Measurements from ENCODE around the gene EFNA5. TPM values are rescaled to one million over a fixed set of nuclear protein-coding genes. Genes with fewer than 3 reads are reported as not detected.

EFNA5 gene
- total and polyA plus RNA-seq, 10 of the 15 experiments (the other 5 are each of a cell fraction or from before 2014, with no cell fraction given), result 0.19 to 12.6 (median 3.9) TPM

DNA sequence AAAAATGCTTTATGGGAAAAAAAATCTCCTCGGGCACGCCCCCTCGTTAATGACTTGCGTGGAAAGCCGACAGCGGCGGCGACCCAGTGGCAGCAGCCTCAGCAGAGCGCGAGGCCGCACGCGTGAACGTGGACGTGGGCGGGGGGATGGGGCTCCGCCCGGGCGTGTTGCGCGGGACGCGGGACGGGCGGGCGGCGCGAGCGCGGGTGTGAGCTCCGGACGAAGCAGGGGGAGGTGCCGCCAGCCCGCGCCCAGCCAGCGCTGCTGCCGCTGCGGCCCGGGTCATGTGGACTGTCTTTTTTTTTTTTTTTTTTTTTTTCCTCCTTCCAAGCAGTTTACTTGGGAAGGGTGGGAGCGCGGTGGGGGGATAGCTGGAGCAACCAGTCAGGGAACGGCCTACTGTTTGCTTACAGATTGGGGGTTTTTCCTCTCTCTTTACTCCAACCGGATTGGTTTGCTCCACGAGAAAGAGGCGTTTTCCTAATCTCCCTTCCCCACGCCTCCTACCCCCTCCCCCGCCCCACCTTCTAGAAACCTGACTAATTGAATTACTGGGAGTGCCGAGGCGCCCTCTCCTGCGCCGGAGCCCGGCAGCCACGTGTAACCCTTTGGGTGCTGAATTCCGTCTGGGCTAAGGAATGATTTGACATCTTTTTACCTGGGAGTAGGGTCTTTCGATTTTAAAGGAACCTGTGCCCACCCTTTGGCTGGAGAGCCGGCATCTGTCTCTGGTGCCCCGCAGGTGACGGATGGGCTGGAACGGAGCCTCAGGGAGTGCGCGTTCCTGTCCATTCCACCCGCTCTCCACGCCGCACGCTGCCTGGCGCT lies 1.7 kb upstream of the EFNA5 start (continued):
- TF ChIP-seq, protein P1, sequence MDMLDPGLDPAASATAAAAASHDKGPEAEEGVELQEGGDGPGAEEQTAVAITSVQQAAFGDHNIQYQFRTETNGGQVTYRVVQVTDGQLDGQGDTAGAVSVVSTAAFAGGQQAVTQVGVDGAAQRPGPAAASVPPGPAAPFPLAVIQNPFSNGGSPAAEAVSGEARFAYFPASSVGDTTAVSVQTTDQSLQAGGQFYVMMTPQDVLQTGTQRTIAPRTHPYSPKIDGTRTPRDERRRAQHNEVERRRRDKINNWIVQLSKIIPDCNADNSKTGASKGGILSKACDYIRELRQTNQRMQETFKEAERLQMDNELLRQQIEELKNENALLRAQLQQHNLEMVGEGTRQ (IDR thresholded peaks at IDR 0.05; ENCODE audit: borderline replicate concordance, low read depth, low read length), result no peak
- TF ChIP-seq POU2F2 (IDR thresholded peaks at IDR 0.05; ENCODE audit: borderline replicate concordance, low read depth, low read length) (no peak), ZBTB40 (IDR thresholded peaks at IDR 0.05; ENCODE audit: borderline replicate concordance) (no peak), SREBF2 (IDR thresholded peaks at IDR 0.05; ENCODE audit: low read length) (no peak), ZBED1 (IDR thresholded peaks at IDR 0.05; ENCODE audit: borderline replicate concordance) (no peak), CTCF (IDR thresholded peaks at IDR 0.05 in 2 of 3, conservative IDR thresholded peaks at IDR 0.05 in 1 of 3; ENCODE audit: control insufficient read depth in 2 of 3, extremely low read depth in 1 of 3, insufficient read depth in 1 of 3, low read depth in 3 of 3, low read length in 3 of 3) (peak in 1 of 3 experiments; percentile 4; a peak in 1 of 6 replicates), SMC3 (IDR thresholded peaks at IDR 0.05; ENCODE audit: borderline replicate concordance, low read length) (no peak), ZNF217 (IDR thresholded peaks at IDR 0.05) (peak; percentile 63; the same call in 1 of the 2 replicates), ZBTB33 (IDR thresholded peaks at IDR 0.05) (no peak), RFX5 (IDR thresholded peaks at IDR 0.05; ENCODE audit: low read depth, low read length) (no peak), NFYA (IDR thresholded peaks at IDR 0.05; ENCODE audit: borderline replicate concordance, low read depth, low read length) (no peak), CHD4 (IDR thresholded peaks at IDR 0.05) (no peak), NR2C2 (IDR thresholded peaks at IDR 0.05; ENCODE audit: borderline replicate concordance, control insufficient read depth, insufficient read length, low read depth) (no peak), YY1 (IDR thresholded peaks at IDR 0.05; ENCODE audit: low read depth, low read length) (no peak)
- TF ChIP-seq, protein P2, sequence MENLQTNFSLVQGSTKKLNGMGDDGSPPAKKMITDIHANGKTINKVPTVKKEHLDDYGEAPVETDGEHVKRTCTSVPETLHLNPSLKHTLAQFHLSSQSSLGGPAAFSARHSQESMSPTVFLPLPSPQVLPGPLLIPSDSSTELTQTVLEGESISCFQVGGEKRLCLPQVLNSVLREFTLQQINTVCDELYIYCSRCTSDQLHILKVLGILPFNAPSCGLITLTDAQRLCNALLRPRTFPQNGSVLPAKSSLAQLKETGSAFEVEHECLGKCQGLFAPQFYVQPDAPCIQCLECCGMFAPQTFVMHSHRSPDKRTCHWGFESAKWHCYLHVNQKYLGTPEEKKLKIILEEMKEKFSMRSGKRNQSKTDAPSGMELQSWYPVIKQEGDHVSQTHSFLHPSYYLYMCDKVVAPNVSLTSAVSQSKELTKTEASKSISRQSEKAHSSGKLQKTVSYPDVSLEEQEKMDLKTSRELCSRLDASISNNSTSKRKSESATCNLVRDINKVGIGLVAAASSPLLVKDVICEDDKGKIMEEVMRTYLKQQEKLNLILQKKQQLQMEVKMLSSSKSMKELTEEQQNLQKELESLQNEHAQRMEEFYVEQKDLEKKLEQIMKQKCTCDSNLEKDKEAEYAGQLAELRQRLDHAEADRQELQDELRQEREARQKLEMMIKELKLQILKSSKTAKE (IDR thresholded peaks at IDR 0.05; ENCODE audit: low read depth, poor library complexity, severe bottlenecking), result no peak
- TF ChIP-seq, protein P3, sequence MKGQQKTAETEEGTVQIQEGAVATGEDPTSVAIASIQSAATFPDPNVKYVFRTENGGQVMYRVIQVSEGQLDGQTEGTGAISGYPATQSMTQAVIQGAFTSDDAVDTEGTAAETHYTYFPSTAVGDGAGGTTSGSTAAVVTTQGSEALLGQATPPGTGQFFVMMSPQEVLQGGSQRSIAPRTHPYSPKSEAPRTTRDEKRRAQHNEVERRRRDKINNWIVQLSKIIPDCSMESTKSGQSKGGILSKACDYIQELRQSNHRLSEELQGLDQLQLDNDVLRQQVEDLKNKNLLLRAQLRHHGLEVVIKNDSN (IDR thresholded peaks at IDR 0.05; ENCODE audit: borderline replicate concordance, extremely low read length, insufficient read depth, low read depth, low read length), result no peak
